Neural crest cell (in vitro differentiated cells): ENCODE measurements around the gene MAGEB17. TPM values are rescaled to one million over a fixed set of nuclear protein-coding genes. Genes with fewer than 3 reads are reported as not detected.

Source experiments
- DNase-seq: peaks from one replicate; pipeline ENCODE4 v3.0.0; 2021; ENCODE audit warnings: low read depth, mixed read lengths, low spot score
- H3K27ac Mint-ChIP-seq: one replicate; pipeline ENCODE4 v1.8.0; 2021; ENCODE audit warnings: mild to moderate bottlenecking, mixed read lengths; ENCODE audit not compliant: unreplicated experiment
- H3K27me3 Mint-ChIP-seq: 2 replicates; pipeline ENCODE4 v1.8.0; 2021; ENCODE audit warnings: low read depth, mild to moderate bottlenecking, mixed read lengths
- H3K36me3 Mint-ChIP-seq: 2 replicates; pipeline ENCODE4 v1.8.0; 2021; ENCODE audit warnings: low read depth, mild to moderate bottlenecking, mixed read lengths
- H3K4me1 Mint-ChIP-seq: 2 replicates; pipeline ENCODE4 v1.8.0; 2021; ENCODE audit warnings: mixed read lengths
- H3K4me3 Mint-ChIP-seq: one replicate; pipeline ENCODE4 v1.8.0; 2021; ENCODE audit warnings: mild to moderate bottlenecking, mixed read lengths
- H3K9me3 Mint-ChIP-seq: 2 replicates; pipeline ENCODE4 v1.8.0; 2021; ENCODE audit warnings: mixed read lengths
- long read RNA-seq: library from polyadenylated mRNA; unstranded; transcript quantifications from one replicate; pipeline ENCODE4 v2.0.0, GENCODE V29; 2020
- total RNA-seq: library from RNA; stranded (reverse); gene quantifications from 2 replicates; pipeline ENCODE4 v1.2.1, GENCODE V29; 2021
- TF ChIP-seq, protein P1 (sequence below): fragments of 200-600 bp; sonication (generic); conservative IDR thresholded peaks from 2 replicates; pipeline ENCODE4 v1.5.0; 2021; ENCODE audit warnings: antibody characterized with exemption, mild to moderate bottlenecking

The MAGEB17 gene, protein sequence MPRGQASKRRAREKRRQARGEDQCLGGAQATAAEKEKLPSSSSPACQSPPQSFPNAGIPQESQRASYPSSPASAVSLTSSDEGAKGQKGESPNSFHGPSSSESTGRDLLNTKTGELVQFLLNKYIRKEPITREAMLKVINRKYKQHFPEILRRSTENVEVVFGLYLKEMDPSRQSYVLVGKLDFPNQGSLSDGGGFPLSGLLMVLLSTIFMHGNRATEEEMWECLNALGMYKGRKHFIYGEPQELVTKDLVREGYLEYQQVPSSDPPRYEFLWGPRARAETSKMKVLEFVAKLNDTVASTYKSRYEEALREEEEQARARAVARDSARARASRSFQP
- 0.30 TPM in 1 of 2 replicates, not detected in the other for total RNA-seq
- long read RNA-seq: 0 reads

DNA sequence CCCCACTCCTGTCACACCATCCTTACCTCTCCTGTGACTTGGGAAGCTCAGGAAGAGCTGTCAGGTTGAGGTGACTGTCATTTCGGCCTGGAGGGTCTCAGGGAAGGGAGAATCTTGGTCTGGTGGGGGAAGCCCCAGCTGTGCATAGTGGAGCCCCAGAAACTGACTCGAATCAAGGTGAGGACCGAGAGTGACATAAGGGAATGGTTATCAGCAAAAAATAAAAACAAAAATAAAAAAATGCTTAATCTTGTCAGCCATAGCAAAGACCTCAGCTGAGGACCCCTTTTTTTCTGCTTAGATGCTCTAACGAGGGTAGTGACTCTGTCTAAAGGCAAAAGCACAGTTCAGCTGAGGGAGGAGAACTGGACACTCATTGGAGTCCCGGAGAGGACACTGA is at the start of gene MAGEB17:
MAGEB17 (plus strand) TSS at position 301 of the 400 bp plus-strand sequence. CDS start 2,902 bp downstream, outside the sequence.
- Mint-ChIP-seq H3K36me3 (no peaks in the 10 kb centered on the region), H3K9me3 (no peaks in the 10 kb centered on the region), H3K4me1 (no peaks in the 10 kb centered on the region), H3K27me3 (no peaks in the 10 kb centered on the region), H3K27ac (no peak within 1 kb of the TSS), H3K4me3 (no peak within 1 kb of the TSS)
- TF ChIP-seq, protein P1, sequence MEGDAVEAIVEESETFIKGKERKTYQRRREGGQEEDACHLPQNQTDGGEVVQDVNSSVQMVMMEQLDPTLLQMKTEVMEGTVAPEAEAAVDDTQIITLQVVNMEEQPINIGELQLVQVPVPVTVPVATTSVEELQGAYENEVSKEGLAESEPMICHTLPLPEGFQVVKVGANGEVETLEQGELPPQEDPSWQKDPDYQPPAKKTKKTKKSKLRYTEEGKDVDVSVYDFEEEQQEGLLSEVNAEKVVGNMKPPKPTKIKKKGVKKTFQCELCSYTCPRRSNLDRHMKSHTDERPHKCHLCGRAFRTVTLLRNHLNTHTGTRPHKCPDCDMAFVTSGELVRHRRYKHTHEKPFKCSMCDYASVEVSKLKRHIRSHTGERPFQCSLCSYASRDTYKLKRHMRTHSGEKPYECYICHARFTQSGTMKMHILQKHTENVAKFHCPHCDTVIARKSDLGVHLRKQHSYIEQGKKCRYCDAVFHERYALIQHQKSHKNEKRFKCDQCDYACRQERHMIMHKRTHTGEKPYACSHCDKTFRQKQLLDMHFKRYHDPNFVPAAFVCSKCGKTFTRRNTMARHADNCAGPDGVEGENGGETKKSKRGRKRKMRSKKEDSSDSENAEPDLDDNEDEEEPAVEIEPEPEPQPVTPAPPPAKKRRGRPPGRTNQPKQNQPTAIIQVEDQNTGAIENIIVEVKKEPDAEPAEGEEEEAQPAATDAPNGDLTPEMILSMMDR: no peak
- DNase-seq: no peak

DNA sequence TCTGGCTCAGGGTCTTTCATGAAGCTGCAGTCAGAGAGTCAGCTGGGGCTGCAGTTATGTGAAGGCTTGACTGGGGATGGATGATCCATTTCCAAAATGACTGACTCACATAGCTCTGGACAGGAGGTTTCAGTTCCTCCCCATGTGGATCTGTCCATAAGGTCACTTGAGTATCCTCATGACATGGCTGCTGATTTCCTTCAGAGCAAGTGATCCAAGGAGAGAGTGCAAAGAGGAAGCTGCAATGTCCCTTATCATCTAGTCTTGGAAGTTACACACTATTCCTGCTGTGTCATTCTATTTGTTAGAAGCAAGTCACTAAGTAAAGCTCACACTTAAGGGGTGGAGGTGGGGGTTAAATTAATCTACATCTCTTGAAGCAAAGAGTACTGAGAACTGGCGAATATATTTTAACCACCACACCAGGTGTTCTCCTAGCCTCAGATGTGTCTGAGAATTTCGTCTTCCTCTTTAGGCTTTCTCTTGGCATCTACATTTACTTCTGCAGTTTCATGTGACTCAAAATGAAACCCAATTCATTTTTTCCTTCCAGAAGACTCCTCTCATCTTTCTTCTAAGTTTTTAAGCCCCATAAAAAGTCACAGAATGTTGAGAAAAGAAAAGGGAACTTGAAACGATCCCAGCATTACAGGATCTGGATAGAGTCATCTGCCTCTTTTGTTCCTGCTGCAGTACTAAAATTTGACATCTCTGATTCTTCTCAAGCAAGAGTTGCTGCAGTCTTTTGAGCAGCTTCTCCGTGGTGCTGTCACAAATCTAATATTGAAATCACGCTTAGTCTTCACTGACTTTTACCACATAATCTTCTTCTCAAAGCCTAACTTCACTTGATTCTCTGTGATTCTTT is 47.7 kb upstream of the MAGEB17 start:
- TF ChIP-seq, protein P1: no peak
- Mint-ChIP-seq H3K4me1 (peaks cover 12% of the 10 kb centered on the region), H3K4me3 (no peak overlapping the region), H3K27ac (no peak overlapping the region), H3K9me3 (peaks cover 3% of the 10 kb centered on the region), H3K36me3 (peaks cover 5% of the 10 kb centered on the region), H3K27me3 (peaks cover 3% of the 10 kb centered on the region)
- DNase-seq: no peak

DNA sequence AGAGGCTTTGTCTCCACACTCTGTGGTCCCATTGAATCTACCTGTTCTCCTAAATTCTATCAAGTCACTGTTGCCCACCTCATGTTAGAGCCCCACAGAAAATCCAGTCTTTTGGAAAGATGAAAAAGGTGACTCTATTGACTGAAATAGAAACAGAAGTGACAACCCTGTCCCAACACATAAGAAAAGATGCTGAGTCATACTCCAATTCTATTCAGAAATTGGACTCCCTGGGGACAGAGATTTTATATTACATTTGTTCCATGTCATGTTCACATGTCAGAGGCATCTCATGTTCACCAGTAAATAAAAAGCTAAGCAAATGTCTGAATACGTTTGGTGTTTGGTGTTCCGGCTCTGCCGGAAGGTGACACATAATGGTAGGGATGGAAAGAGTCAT is 46.9 kb upstream of the MAGEB17 start:
- TF ChIP-seq, protein P1: no peak

DNA sequence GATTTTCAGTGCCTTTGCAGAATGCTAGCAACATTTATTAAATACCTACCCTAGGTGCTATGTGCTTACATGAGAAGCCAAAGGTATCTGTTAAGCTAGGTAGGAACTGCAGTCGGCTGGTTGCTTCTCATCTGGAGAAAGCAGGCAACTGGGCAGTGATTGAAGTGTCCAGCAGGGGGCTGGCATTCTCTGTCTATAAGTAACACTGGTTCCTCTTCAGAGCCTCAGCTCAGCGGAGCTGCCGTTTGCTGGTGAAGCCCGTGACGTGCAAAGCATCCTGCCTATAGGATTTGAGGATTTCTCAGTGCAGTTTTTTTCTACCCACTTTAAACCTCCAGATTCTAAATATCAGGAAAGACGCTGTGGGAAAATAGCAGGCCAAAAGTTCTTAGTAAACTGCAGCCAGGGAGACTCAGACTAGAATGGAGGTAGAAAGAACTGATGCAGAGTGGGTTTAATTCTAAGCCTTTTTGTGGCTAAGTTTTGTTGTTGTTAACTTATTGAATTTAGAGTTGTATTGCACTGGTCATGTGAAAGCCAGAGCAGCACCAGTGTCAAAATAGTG is 44.0 kb upstream of the MAGEB17 start, which contains the start of gene GRPR:
GRPR (plus strand) TSS at position 344 of the 565 bp plus-strand sequence. CDS start 389 bp downstream, outside the sequence.
- DNase-seq: peak; percentile 80
- TF ChIP-seq, protein P1: peak; percentile 92
- Mint-ChIP-seq H3K36me3 (peaks cover 2% of the 10 kb centered on the region), H3K4me1 (peaks cover 12% of the 10 kb centered on the region), H3K4me3 (peak within 1 kb of the TSS; percentile 10), H3K9me3 (no peaks in the 10 kb centered on the region), H3K27ac (no peak within 1 kb of the TSS), H3K27me3 (peaks cover 18% of the 10 kb centered on the region)

More for the DNA sequence above, 46.9 kb upstream of the MAGEB17 start:
- H3K27ac Mint-ChIP-seq: peak overlapping the region; percentile 73
- no peak for DNase-seq
- peaks cover 2% of the 10 kb centered on the region for H3K9me3 Mint-ChIP-seq
- no peak overlapping the region for H3K4me3 Mint-ChIP-seq
- peaks cover 12% of the 10 kb centered on the region for H3K4me1 Mint-ChIP-seq
- H3K36me3 Mint-ChIP-seq: peaks cover 5% of the 10 kb centered on the region
- peaks cover 7% of the 10 kb centered on the region for H3K27me3 Mint-ChIP-seq

DNA sequence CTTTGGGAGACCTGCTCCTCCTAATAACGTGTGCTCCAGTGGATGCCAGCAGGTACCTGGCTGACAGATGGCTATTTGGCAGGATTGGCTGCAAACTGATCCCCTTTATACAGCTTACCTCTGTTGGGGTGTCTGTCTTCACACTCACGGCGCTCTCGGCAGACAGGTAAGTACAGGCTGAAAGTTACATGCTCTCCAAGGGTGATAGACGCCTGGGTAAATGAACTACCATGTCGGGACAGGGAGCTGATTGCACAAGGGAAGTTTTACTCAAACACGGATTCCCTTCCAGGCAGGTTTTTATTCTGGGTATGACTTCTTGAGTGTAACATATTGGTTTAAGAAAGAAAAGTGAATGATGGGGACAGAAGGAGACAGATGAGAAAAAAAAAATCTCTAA is 43.1 kb upstream of the MAGEB17 start:
- H3K4me3 Mint-ChIP-seq: no peak overlapping the region
- H3K27ac Mint-ChIP-seq: no peak overlapping the region
- no peak for DNase-seq

More for the DNA sequence above, 43.1 kb upstream of the MAGEB17 start:
- TF ChIP-seq, protein P1: no peak
- no peaks in the 10 kb centered on the region for H3K9me3 Mint-ChIP-seq
- H3K27me3 Mint-ChIP-seq: peaks cover 18% of the 10 kb centered on the region
- peaks cover 12% of the 10 kb centered on the region for H3K4me1 Mint-ChIP-seq
- H3K36me3 Mint-ChIP-seq: peaks cover 1% of the 10 kb centered on the region
